Measurements from ENCODE around the gene DCLRE1B. TPM values are rescaled to one million over a fixed set of nuclear protein-coding genes. Genes with fewer than 3 reads are reported as not detected.

DCLRE1B gene
- total and polyA plus RNA-seq, 4 donors, result 1.9 to 6.3 (median 3.4) TPM

DNA sequence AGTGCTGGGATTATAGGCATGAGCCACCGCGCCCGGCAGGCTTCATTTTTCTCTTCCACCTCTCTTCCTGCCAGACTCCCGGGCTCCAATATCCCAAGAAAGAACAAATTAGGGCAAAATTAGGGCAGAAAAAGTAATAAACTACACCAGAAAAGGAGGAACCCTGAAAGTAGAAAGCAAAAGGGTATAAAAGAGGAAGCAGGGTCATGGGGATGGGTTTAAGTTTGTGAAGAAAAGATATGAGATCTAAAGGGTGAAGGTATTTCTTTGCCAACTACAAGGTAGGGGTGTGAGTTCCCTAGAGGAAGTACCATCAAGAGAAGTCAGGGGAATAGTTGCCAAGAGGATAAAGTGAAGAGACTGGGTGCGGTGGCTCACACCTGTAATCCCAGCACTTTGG lies 43.5 kb upstream of the DCLRE1B start:
- no peak for DNase-seq
- intact Hi-C loops (cut with DNase I), result no loop called here
- Histone ChIP-seq H3K9me3 (ENCODE audit: control insufficient read depth, low read length) (no peaks in the 10 kb centered on the region), H3K27me3 (ENCODE audit: control insufficient read depth in 1 of 2, insufficient read depth in 2 of 2, low read length in 1 of 2) (no peaks in the 10 kb centered on the region), H3K4me1 (ENCODE audit: control insufficient read depth in 1 of 2, insufficient read depth in 2 of 2, low read length in 2 of 2) (no peaks in the 10 kb centered on the region), H3K27ac (ENCODE audit: low read depth in 1 of 2, low read length in 2 of 2) (no peak overlapping the region), H3K4me3 (ENCODE audit: low read length in 2 of 2) (no peak overlapping the region), H3K36me3 (ENCODE audit: control insufficient read depth in 1 of 2, insufficient read depth in 2 of 2, low read length in 1 of 2) (no peaks in the 10 kb centered on the region)
- WGBS, 2 donors, result 91 to 93% methylated on average over 5 of the region's 5 CpGs
- ATAC-seq (ENCODE audit: low FRiP score), result no peak

DNA sequence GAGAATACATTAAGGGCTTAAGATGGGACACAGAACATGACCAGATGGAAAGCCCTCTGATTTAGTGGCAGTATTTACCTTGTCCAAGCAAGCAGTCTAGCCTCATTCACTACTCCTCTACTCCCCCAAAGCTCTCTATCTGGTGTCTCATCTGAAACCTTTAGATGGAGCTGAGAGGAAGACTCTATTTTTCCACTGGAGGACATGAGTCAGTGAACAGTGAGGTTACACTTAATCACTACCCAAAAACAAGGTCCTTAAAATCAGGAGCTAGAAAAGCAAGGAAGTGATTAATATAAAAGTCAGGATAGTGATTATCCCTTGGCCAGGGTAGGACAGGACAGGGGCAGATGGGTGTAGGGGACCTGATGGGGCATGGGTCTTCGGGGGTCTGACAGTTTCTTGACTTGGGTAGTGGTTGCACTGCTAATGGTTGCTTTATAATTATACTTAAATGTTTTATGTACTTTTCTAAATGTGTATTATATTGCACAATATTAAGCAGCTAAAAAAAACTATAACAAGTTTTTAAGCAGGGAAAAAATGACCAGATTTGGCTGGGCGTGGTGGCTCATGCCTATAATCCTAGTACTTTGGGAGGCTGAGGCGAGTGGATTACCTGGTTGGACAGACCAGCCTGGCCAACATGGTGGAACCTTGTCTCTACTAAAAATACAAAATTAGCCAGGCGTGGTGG lies 36.6 kb upstream of the DCLRE1B start:
- Histone ChIP-seq H3K36me3 (ENCODE audit: control insufficient read depth in 1 of 2, insufficient read depth in 2 of 2, low read length in 1 of 2) (no peaks in the 10 kb centered on the region), H3K4me3 (ENCODE audit: low read length in 2 of 2) (no peak overlapping the region), H3K27ac (ENCODE audit: low read depth in 1 of 2, low read length in 2 of 2) (no peak overlapping the region), H3K9me3 (ENCODE audit: control insufficient read depth, low read length) (no peaks in the 10 kb centered on the region), H3K4me1 (ENCODE audit: control insufficient read depth in 1 of 2, insufficient read depth in 2 of 2, low read length in 2 of 2) (no peaks in the 10 kb centered on the region), H3K27me3 (ENCODE audit: control insufficient read depth in 1 of 2, insufficient read depth in 2 of 2, low read length in 1 of 2) (no peaks in the 10 kb centered on the region)
- WGBS, 2 donors, result 91 to 98% methylated on average over 4 of the region's 4 CpGs
- ATAC-seq (ENCODE audit: low FRiP score) (no peak), DNase-seq (no peak)
- intact Hi-C loops (cut with DNase I), result no loop called here

DNA sequence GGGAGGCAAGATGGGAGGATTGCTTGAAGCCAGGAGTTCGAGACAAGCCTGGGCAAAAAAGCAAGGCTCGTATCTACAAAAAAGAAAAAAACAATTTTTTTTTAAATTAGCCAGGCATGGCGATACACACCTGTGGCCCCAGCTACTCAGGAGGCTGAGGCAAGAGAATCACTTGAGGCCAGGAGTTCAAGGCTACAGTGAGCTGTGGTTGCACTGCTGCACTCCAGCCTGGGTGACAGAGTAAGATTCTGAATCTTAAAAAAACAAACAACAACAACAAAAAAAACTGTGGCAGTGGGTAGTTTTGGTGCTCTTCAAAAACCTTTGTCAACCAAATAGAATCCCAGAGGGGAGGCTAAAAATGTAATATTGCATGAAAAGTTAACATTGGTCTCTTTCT lies 34.3 kb upstream of the DCLRE1B start:
- no peak overlapping the region for H3K27ac ChIP-seq (ENCODE audit: low read depth in 1 of 2, low read length in 2 of 2)
- no peaks in the 10 kb centered on the region for H3K9me3 ChIP-seq (ENCODE audit: control insufficient read depth, low read length)
- H3K4me1 ChIP-seq (ENCODE audit: control insufficient read depth in 1 of 2, insufficient read depth in 2 of 2, low read length in 2 of 2), result no peaks in the 10 kb centered on the region
- intact Hi-C loops (cut with DNase I), result no loop called here
- WGBS, 2 donors, result 91 to 93% methylated on average over 3 of the region's 3 CpGs
- no peaks in the 10 kb centered on the region for H3K36me3 ChIP-seq (ENCODE audit: control insufficient read depth in 1 of 2, insufficient read depth in 2 of 2, low read length in 1 of 2)
- ATAC-seq (ENCODE audit: low FRiP score), result no peak
- no peak overlapping the region for H3K4me3 ChIP-seq (ENCODE audit: low read length in 2 of 2)
- no peaks in the 10 kb centered on the region for H3K27me3 ChIP-seq (ENCODE audit: control insufficient read depth in 1 of 2, insufficient read depth in 2 of 2, low read length in 1 of 2)
- no peak for DNase-seq

DNA sequence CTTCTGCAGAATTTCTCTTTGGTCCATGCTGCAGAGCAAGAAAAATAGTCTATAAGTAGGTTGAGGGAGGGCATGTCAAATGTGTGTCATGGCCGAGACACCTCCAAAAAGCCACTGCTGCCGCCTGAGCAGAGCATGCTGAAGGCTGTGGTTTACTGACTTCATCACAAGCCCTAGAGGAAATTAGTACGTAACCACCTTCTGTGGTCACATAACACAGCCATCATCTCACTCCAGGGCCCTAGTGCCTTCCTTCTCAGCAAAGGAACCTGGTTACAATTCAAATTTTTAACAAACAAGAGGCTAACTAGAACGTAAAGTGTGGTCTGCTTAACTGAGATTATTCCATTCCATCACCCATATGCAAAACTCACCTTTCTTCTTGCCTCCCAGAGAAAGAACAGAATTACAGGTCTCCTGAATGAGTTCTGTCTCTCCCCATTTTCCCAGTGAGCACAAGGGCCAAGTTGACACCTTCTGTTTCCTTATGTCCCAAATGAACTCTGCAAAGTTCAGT lies 33.5 kb upstream of the DCLRE1B start, which contains the start of gene PTPN22:
TSS of gene PTPN22 (minus strand) at position 116 of the 517 bp plus-strand sequence.
- Histone ChIP-seq H3K27ac (ENCODE audit: low read depth in 1 of 2, low read length in 2 of 2) (no peak within 1 kb of the TSS), H3K27me3 (ENCODE audit: control insufficient read depth in 1 of 2, insufficient read depth in 2 of 2, low read length in 1 of 2) (no peaks in the 10 kb centered on the region), H3K4me3 (ENCODE audit: low read length in 2 of 2) (no peak within 1 kb of the TSS), H3K4me1 (ENCODE audit: control insufficient read depth in 1 of 2, insufficient read depth in 2 of 2, low read length in 2 of 2) (no peaks in the 10 kb centered on the region), H3K9me3 (ENCODE audit: control insufficient read depth, low read length) (no peaks in the 10 kb centered on the region), H3K36me3 (ENCODE audit: control insufficient read depth in 1 of 2, insufficient read depth in 2 of 2, low read length in 1 of 2) (no peaks in the 10 kb centered on the region)
- ATAC-seq (ENCODE audit: low FRiP score) (peak; percentile 73), DNase-seq (peak in 1 of 2 donors; percentile 68)
- intact Hi-C loops (cut with DNase I), result no loop called here
- 67 to 75% methylated on average over 4 of the region's 4 CpGs for WGBS, 2 donors

DNA sequence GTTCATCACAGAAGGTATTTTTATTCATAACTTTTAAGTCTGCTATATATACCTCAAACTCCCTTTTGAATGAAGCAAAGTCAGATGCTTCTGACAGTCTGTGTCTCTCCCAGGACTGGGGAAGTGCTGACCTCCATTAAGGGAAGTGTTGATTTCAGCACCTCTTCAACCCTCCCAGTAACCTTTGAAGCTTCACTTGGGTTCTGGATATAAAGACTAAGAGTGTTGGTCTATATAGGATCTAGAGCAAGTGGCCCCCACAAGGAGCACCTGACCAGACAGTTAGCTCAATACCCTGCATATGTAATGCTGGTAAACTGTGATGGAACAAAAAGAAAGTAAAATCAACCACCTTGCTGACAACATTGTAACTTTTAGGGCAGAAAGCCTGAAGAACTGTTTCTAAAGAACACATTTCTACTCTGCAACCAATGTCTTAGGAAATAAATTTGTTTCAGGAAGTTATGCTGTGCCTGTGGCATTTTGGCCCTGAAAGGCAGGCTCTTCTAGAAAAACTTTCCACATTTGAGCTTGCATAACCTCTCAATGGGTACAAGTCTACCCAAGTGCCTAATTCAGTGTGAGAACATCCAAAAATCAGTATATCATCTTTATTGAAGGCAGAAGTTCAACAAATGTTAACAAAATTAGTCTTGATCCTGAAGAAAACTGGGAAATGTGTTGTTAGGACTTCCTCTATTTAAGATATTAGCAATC lies 32.7 kb upstream of the DCLRE1B start:
- Histone ChIP-seq H3K4me1 (ENCODE audit: control insufficient read depth in 1 of 2, insufficient read depth in 2 of 2, low read length in 2 of 2) (no peaks in the 10 kb centered on the region), H3K36me3 (ENCODE audit: control insufficient read depth in 1 of 2, insufficient read depth in 2 of 2, low read length in 1 of 2) (no peaks in the 10 kb centered on the region), H3K27ac (ENCODE audit: low read depth in 1 of 2, low read length in 2 of 2) (no peak overlapping the region), H3K27me3 (ENCODE audit: control insufficient read depth in 1 of 2, insufficient read depth in 2 of 2, low read length in 1 of 2) (no peaks in the 10 kb centered on the region), H3K9me3 (ENCODE audit: control insufficient read depth, low read length) (no peaks in the 10 kb centered on the region), H3K4me3 (ENCODE audit: low read length in 2 of 2) (no peak overlapping the region)
- DNase-seq (no peak), ATAC-seq (ENCODE audit: low FRiP score) (no peak)
- intact Hi-C loops (cut with DNase I), result no loop called here

DNA sequence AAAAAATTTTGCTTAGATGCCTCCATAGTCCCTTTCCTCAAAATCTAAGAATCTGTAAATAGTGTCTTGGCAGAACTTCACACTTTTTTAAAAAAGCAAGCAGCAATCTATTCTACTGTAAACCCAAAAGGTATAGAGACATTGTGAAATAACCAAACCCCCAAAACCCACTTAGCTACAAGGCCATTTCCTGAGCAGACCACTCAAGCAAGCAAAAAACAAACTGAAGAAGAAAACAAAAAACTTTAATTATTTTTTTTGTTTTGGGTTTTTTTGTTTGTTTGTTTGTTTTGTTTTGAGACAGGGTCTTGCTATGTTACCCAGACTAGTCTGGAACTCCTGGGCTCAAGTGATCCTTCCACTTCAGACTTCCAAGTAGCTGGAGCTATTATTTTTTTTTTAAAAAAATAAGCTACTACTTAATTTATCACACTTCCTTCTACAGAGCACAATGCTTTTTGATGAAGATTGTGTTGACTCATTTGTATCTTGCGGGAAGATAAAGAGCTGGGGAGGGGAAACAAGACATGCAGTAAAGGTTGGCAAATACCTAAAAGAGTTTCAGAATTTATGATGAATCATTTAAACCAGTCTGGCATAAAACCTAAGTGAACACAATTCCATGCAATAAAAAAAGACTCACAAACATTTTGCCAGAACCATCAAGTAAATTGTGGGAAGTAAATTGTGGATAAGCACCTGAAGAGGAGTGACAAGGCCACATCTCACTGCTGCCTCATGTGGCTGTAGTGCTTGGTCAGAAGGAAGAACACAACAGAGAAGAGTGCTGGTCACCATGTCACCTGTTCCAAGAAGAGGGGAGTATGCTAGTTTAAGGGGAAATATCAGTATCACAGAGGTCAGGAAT lies 30.9 kb upstream of the DCLRE1B start:
- WGBS, 2 donors, result 87 to 90% methylated on average over 1 of the region's 1 CpG
- no peak overlapping the region for H3K27ac ChIP-seq (ENCODE audit: low read depth in 1 of 2, low read length in 2 of 2)
- H3K4me1 ChIP-seq (ENCODE audit: control insufficient read depth in 1 of 2, insufficient read depth in 2 of 2, low read length in 2 of 2), result no peaks in the 10 kb centered on the region
- intact Hi-C loops (cut with DNase I), result no loop called here
- no peaks in the 10 kb centered on the region for H3K36me3 ChIP-seq (ENCODE audit: control insufficient read depth in 1 of 2, insufficient read depth in 2 of 2, low read length in 1 of 2)
- no peaks in the 10 kb centered on the region for H3K9me3 ChIP-seq (ENCODE audit: control insufficient read depth, low read length)
- no peak overlapping the region for H3K4me3 ChIP-seq (ENCODE audit: low read length in 2 of 2)
- H3K27me3 ChIP-seq (ENCODE audit: control insufficient read depth in 1 of 2, insufficient read depth in 2 of 2, low read length in 1 of 2), result no peaks in the 10 kb centered on the region
- no peak for DNase-seq
- ATAC-seq (ENCODE audit: low FRiP score), result no peak

DNA sequence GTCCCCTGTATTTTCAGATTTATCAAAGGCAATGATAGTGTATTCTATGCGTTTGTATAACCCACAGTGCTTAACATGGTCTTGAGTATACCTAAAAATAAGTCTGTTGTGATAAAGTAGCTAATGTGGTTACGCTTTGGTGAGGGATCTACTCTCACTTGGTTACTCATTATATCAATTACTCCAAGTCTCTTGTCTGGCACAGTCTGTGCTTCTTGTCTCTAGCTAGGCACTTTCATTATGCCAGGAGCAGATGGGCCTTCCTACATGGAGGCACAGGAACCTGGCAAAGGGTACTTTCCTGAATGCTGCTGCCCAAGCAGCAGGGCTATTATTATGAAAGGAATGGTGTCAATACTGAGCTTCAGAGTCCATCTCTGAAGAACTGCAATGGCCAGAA lies 29.4 kb upstream of the DCLRE1B start:
- no peak overlapping the region for H3K4me3 ChIP-seq (ENCODE audit: low read length in 2 of 2)

DNA sequence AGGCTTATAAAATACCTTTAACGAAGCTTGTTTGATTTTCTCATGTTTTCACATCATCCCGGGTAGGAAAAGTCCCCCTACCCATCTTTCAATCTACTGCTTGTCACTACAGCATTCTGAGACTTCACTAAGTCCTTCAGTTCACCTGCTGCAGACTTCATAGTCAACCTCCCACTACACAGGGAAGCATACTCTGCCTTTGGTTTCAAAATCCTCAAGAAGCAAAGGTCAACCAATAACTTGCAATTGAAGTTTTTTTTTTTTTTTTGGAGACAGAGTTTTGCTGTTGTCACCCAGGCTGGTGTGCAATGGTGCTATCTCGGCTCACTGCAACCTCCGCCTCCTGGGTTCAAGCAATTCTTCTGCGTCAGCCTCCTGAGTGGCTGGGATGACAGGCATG lies 28.9 kb upstream of the DCLRE1B start:
- intact Hi-C loops (cut with DNase I), result no loop called here
- WGBS, 2 donors, result 90 to 92% methylated on average over 5 of the region's 5 CpGs

More for the DNA sequence above, 29.4 kb upstream of the DCLRE1B start:
- no peaks in the 10 kb centered on the region for H3K9me3 ChIP-seq (ENCODE audit: control insufficient read depth, low read length)
- no peak overlapping the region for H3K27ac ChIP-seq (ENCODE audit: low read depth in 1 of 2, low read length in 2 of 2)
- WGBS, 2 donors, result 79 to 83% methylated on average over 2 of the region's 2 CpGs
- ATAC-seq (ENCODE audit: low FRiP score) (no peak), DNase-seq (no peak)
- no peaks in the 10 kb centered on the region for H3K4me1 ChIP-seq (ENCODE audit: control insufficient read depth in 1 of 2, insufficient read depth in 2 of 2, low read length in 2 of 2)
- intact Hi-C loops (cut with DNase I), result no loop called here
- H3K27me3 ChIP-seq (ENCODE audit: control insufficient read depth in 1 of 2, insufficient read depth in 2 of 2, low read length in 1 of 2), result no peaks in the 10 kb centered on the region
- peaks cover 0 to 2% of the 10 kb centered on the region in 2 donors for H3K36me3 ChIP-seq (ENCODE audit: control insufficient read depth in 1 of 2, insufficient read depth in 2 of 2, low read length in 1 of 2)

More for the DNA sequence above, 28.9 kb upstream of the DCLRE1B start:
- Histone ChIP-seq H3K27me3 (ENCODE audit: control insufficient read depth in 1 of 2, insufficient read depth in 2 of 2, low read length in 1 of 2) (no peaks in the 10 kb centered on the region), H3K4me1 (ENCODE audit: control insufficient read depth in 1 of 2, insufficient read depth in 2 of 2, low read length in 2 of 2) (no peaks in the 10 kb centered on the region), H3K27ac (ENCODE audit: low read depth in 1 of 2, low read length in 2 of 2) (no peak overlapping the region), H3K9me3 (ENCODE audit: control insufficient read depth, low read length) (no peaks in the 10 kb centered on the region), H3K4me3 (ENCODE audit: low read length in 2 of 2) (no peak overlapping the region), H3K36me3 (ENCODE audit: control insufficient read depth in 1 of 2, insufficient read depth in 2 of 2, low read length in 1 of 2) (peaks cover 0 to 2% of the 10 kb centered on the region in 2 donors)
- ATAC-seq (ENCODE audit: low FRiP score) (no peak), DNase-seq (no peak)
